HG02759 (cell line): Measurements from ENCODE around the gene NMUR2.

Experiments
- ATAC-seq: cut with Tn5 transposase; IDR thresholded peaks from one replicate; pipeline ENCODE4 v1.9.1; 2021; ENCODE audit warnings: mild to moderate bottlenecking, moderate library complexity; ENCODE audit not compliant: unreplicated experiment

The NMUR2 gene

DNA sequence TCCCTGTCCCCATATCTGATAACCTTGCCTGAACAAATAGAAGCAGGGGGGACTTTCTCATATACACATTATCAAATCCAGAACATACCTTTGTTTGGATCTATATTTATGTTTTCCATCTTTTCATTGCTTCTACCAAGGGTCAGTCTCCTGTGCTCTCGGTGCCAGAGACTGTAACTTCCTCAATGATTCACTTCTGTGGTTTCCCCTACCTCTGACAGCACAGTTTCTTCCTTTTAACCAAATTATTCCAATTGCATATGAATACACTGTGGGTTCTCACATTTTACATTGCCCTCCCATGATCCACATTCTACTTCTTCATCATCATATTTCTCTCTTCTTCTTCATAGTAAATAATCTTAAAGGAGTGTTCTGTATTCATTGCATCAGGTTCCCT, 32.2 kb downstream of the NMUR2 start:
- ATAC-seq, result no peak

DNA sequence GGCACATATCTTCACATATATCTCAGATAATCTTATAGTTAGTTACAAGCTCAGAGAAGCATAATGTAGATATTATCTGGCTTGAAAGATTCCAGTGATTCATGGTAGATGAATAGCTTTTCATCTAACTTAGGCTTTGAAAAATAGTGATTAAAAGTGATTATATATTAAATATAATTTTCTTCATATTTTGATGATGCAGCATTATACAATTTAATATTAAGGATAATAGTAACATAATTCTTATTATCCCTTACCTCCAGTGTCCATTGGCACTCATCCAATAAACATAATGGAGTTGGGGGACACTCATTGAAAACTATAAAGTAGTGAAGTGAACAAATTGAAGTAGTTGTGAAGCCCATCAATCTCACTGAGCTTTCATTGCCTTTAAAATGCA, 35.8 kb downstream of the NMUR2 start:
- no peak for ATAC-seq

DNA sequence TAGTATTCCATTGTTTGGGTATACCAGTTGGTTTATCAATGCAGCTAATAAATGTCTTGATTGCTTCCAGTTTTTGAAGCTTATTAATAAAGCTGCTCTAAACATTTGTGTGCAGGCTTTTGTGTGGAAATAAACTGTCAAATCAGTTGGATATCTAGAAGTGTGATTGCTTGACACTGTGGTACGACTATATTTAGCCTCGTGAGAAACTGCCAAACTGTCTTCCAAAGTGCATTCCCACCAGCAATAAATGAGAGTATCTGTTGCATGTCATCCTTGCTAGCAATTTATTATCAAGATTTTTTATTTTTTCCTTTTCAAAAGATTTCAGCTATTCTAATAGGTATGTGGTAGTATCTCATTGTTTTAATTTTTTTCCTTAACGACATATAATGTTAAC, 37.5 kb downstream of the NMUR2 start:
- ATAC-seq, result no peak

DNA sequence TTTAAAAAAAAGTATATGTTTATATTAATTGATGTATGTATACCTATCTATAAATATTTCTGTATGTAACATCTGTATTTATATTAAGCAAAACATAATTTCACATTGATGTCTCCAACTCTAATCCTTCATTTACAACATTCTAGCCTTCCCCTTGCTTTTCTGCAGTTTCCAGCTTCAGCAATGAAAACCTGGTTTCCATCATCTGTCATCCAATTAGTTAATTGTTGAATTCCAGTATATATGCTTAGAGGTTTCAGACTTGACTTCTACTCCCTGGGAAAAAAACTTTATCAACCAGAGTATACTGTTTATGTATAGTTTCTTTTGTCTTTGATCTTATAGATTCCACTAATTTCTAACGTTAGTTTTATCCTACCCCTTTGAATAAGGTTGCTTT, 38.4 kb downstream of the NMUR2 start:
- ATAC-seq, result no peak

DNA sequence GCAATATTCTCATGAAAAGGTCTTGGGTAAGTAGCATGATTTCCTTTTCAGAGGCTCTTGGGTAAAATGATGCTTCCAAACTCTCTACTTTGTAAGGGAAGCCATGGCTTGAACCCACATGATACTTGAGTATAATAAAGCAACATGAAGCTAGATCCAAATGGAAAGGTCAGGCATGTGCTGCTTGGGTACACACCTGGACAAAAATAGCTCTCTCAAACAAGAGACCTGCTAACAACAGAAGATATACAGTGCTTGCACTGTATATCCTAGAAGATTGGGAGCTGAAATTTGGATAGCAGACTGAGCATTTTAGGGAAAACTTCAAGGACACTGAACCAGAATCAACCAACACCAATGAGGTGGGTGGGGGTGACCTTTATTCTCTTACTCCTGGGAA, 40.2 kb downstream of the NMUR2 start:
- ATAC-seq, result no peak

DNA sequence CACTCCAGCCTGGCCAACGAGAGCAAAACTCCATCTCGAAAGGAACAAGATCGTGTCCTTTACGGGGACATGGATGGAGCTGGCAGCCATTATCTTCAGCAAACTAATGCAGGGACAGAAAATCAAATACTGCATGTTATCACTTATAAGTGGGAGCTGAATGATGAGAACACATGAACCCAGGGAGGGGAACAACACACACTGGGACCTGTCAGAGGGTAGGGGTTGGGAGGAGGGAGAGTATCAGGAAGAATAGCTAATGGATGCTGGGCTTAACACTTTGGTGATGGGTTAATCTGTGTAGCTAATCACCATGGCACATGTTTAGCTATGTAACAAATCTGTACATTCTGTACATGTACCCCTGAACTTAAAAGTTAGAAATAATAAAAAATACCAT, 40.9 kb downstream of the NMUR2 start:
- no peak for ATAC-seq

DNA sequence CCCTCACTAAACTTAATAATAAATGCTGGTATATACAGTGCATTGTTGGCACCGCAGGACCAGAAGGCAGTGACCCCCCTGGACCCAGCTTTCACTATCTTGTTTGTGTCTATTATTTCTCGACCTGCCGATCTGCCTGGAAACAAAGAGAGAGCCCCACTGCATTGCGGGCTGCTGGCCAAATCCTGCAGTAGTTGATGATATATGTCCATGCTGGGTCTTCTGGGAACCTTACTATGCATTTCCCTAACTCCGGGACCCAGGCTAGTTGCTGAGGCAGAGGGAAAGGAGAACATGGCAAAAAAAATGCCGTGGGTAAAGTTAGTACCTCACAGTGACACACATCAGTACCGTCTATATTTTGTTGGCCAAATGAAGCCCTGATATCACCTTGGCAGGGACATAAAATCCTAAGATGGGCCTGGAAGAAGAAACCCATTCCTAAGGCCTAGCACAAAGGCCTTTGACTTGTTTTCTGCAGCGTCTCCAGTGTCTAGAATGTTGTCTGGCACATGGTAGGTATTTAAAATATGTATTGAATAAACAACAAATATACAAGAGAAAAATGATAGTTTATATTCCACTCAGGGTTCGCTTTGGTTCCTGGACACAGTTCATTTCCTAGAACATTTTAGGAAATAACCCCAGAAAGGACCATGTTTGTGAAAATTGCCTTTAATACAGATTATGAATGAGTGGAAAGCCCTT, 46.1 kb downstream of the NMUR2 start:
- no peak for ATAC-seq

DNA sequence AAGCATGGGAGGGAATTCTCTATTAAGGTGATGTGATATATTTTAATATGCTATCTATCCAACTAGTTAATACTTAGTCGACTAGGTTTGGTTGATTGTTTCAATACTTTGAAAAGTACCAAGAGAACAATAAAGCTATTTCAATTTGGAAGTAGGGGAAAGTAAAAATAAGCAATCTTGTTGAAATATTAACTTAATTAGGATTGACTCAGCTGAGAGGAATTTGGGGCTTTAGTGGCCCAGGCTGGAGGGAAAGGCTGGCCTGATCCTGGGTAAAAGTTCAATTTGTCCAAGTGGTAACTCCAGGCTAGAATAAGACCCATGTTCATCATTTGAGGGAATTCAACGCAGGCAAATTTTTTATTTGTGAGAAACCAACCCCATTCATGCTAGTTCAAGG, 48.6 kb downstream of the NMUR2 start:
- ATAC-seq, result no peak

DNA sequence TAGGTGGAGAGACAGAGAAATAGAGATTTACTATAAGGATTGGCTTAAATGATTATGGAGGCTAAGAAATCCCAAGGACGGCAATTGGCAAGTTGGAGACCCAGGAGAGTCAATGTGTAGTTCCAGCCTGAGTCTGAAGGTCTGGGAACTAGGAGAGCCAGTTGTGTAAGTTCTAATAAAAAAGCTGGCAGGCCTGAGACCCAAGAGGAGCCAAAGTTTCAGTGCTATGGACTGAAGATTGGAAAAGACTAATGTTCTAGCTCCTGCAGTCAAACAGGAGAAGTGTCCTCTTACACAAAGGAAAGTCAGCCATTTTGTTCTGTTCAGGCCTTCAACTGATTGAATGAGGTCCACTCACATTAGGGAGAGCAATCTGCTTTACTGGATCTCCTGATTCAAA, 50.0 kb downstream of the NMUR2 start:
- ATAC-seq, result no peak

DNA sequence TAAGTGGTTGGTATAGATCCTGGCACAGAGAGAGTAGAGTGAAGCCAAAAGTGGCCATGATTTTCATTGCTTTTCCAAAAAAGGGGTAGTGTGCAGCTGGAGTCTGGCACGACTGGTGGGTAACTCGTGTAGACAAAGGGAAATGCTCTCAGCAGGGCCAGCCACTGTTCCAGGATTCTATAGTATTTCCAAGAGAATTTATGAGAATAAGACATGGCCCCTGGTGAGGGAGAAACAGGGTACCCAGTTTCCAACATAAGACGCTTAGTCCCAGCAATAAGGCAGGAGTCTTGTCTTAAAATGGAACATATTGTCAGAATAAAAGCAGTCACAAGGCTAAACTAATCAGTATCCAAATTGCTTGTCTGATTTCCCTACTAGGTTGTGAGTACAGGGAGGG, 52.1 kb downstream of the NMUR2 start:
- no peak for ATAC-seq

DNA sequence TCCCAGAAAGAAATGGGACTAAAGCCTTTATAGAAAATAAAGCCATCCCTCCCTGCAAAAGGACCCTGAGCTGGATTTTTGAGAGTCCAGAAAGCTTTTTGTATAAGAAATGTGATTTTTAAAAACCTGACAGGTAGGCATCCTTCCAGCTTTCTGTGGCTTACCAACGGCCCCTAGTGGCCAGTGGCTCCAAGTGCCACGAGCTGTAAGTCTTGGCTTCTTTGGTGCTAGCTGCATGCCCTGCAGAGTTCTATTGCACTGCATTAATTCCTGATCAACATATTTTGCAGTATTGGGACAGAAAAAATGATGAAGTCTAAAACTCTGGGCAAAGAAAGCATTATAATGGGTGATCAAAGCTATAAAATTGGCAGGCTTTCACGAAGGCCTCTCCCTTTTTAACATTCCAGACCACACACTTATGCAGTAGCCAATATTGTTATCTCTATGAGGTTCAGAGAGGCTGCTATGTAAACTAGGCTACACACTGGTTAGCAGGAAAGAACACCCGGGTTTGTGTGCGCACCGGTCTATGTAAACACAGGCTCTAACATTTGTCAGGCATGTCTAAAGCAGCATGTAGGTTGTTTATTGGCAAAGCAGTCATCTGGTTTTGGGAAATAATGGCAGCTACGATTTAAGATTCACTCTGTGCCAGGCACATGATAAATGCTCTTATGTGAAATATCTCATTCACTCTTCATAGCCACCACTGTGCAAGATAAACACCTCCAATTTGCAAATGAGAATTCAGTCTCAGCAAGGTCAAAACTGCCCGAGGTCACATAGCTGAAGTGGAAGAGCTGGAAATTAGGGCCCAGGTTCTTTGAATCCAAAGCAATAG, 55.2 kb downstream of the NMUR2 start:
- peak; percentile 96 for ATAC-seq
